Right lobe of liver (tissue), 6 donors: ENCODE measurements around the gene PPP2R5C. TPM values are rescaled to one million over a fixed set of nuclear protein-coding genes. Genes with fewer than 3 reads are reported as not detected.

ENCODE experiments used
- ATAC-seq, 4 donors: fragments of 200-7000 bp; cut with Tn5 transposase; one replicate each; pipeline ENCODE4 v1.9.1; 2020; ENCODE audit warnings: mild to moderate bottlenecking in 4 of 4, moderate library complexity in 4 of 4
- DNase-seq, 3 donors: peaks; one replicate each; pipeline ENCODE4 v3.0.0-alpha.2; 2020
- H3K27ac ChIP-seq, 3 donors: fragments of 200-600 bp; one replicate each; pipeline ENCODE4 v1.8.0; 2022
- H3K27me3 ChIP-seq, 2 donors: fragments of 200-600 bp; one replicate each; pipeline ENCODE4 v1.8.0; 2022
- H3K36me3 ChIP-seq, 4 donors: fragments of 200-600 bp; sonication (generic) in 1 of 4; one replicate each; pipeline versions ENCODE4 v1.5.1 to v1.8.0; 2017 to 2022; ENCODE audit warnings: control low read depth in 1 of 4
- H3K4me1 ChIP-seq, 4 donors: fragments of 200-600 bp; sonication (generic) in 1 of 4; one replicate each; pipeline versions ENCODE4 v1.5.1 to v1.8.0; 2017 to 2022; ENCODE audit warnings: control low read depth in 1 of 4
- H3K4me3 ChIP-seq, 3 donors: fragments of 200-600 bp; one replicate each; pipeline ENCODE4 v1.8.0; 2022
- H3K9me3 ChIP-seq, 4 donors: fragments of 200-600 bp; sonication (generic) in 1 of 4; one replicate each; pipeline versions ENCODE4 v1.5.1 to v1.8.0; 2017 to 2022; ENCODE audit warnings: control low read depth in 1 of 4
- POLR2A ChIP-seq: fragments of 450-650 bp; IDR thresholded peaks from one replicate; pipeline ENCODE4 v1.6.1; 2017; ENCODE audit warnings: antibody characterized with exemption, mild to moderate bottlenecking
- WGBS: methylation state at CpG from one replicate; pipeline ENCODE4 v1.1.6; 2018; ENCODE audit warnings: low coverage, low lambda C conversion rate; ENCODE audit not compliant: insufficient coverage; ENCODE audit errors: missing lambda C conversion rate; 5-methylcytosine and 5-hydroxymethylcytosine counted together
- intact Hi-C, 2 donors: fragments of 100-400 bp; cut with DNase I; formaldehyde crosslinking; loops; one replicate each; pipeline versions ENCODE4 v1.11.2 to v1.14.1; 2022
- total RNA-seq, 6 experiments: library from RNA; depleted of rRNA in 2 of 6; stranded (reverse); fragments of >200 nt in 2 of 6; fragmentation: NEBNext Ultra II Directional in 3 of 6; extraction: Animal tissue kit (Norgen Biotek cat#: 25700) in 3 of 6; gene quantifications; one replicate each; pipeline versions ENCODE4 v1.1.0 to v1.2.4, GENCODE V29; 2016 to 2023
- TF ChIP-seq, protein P1 (sequence below), 4 donors: fragments of 200-600 bp in 3 of 4; fragments of 450-650 bp in 1 of 4; IDR thresholded peaks; one replicate each; pipeline versions ENCODE4 v1.5.1 to v1.8.0; 2016 to 2022; ENCODE audit warnings: antibody characterized with exemption in 4 of 4, mild to moderate bottlenecking in 2 of 4
- donor health status: DM: no; HTN: yes; CAD: no.
- donor health status: DM: no; HTN: no; CAD: no.
- donor health status: DM: no; HTN: no; CAD: no.
- donor health status: DM: no; HTN: yes; CAD: no.
- donor health status: DM: no; HTN: yes; CAD: no.

Gene PPP2R5C
- total RNA-seq, 6 experiments from 2014 or later, result 44.9 to 74.5 (median 55.3) TPM

GRCh38 chr14:101899263-101899662, 137.8 kb downstream of the PPP2R5C start:
- H3K4me1 ChIP-seq, result no peaks in the 10 kb centered on the region
- ATAC-seq, result no peak
- peaks cover 0 to 76% (median 27%) of the 10 kb centered on the region in 4 donors for H3K36me3 ChIP-seq
- TF ChIP-seq, protein P1, sequence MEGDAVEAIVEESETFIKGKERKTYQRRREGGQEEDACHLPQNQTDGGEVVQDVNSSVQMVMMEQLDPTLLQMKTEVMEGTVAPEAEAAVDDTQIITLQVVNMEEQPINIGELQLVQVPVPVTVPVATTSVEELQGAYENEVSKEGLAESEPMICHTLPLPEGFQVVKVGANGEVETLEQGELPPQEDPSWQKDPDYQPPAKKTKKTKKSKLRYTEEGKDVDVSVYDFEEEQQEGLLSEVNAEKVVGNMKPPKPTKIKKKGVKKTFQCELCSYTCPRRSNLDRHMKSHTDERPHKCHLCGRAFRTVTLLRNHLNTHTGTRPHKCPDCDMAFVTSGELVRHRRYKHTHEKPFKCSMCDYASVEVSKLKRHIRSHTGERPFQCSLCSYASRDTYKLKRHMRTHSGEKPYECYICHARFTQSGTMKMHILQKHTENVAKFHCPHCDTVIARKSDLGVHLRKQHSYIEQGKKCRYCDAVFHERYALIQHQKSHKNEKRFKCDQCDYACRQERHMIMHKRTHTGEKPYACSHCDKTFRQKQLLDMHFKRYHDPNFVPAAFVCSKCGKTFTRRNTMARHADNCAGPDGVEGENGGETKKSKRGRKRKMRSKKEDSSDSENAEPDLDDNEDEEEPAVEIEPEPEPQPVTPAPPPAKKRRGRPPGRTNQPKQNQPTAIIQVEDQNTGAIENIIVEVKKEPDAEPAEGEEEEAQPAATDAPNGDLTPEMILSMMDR (IDR thresholded peaks at IDR 0.05), result no peak
- TF ChIP-seq POLR2A, result no peak
- no peak overlapping the region for H3K4me3 ChIP-seq
- no peak overlapping the region for H3K27ac ChIP-seq
- no peaks in the 10 kb centered on the region for H3K27me3 ChIP-seq
- DNase-seq, result no peak
- H3K9me3 ChIP-seq, result no peaks in the 10 kb centered on the region
- WGBS, result 95% methylated on average over 5 of the region's 11 CpGs
- intact Hi-C loops, result no loop called here

- Histone ChIP-seq H3K27me3 (no peaks in the 10 kb centered on the region), H3K9me3 (no peaks in the 10 kb centered on the region), H3K4me3 (no peak overlapping the region), H3K27ac (no peak overlapping the region), H3K4me1 (no peaks in the 10 kb centered on the region), H3K36me3 (peaks cover 0 to 75% (median 27%) of the 10 kb centered on the region in 4 donors)
- no peak for DNase-seq
- 91% methylated on average over 6 of the region's 10 CpGs for WGBS
- intact Hi-C loops, result no loop called here
- ATAC-seq, result no peak
- no peak for TF ChIP-seq POLR2A
- TF ChIP-seq, protein P1 (IDR thresholded peaks at IDR 0.05), result no peak
Observed at GRCh38 chr14:101900253-101900652, 138.7 kb downstream of the PPP2R5C start.

GRCh38 chr14:101903111-101903561, 141.6 kb downstream of the PPP2R5C start:
- H3K4me3 ChIP-seq, result no peak overlapping the region
- H3K9me3 ChIP-seq, result no peaks in the 10 kb centered on the region
- no peak for TF ChIP-seq POLR2A
- TF ChIP-seq, protein P1 (IDR thresholded peaks at IDR 0.05), result no peak
- ATAC-seq (no peak), DNase-seq (no peak)
- intact Hi-C loops, result no loop called here
- 90% methylated on average over 7 of the region's 13 CpGs for WGBS
- H3K4me1 ChIP-seq, result no peaks in the 10 kb centered on the region
- no peak overlapping the region for H3K27ac ChIP-seq
- H3K36me3 ChIP-seq, result peaks cover 0 to 84% (median 21%) of the 10 kb centered on the region in 4 donors
- no peaks in the 10 kb centered on the region for H3K27me3 ChIP-seq

GRCh38 chr14:101905614-101906013, 144.1 kb downstream of the PPP2R5C start:
- H3K4me3 ChIP-seq, result no peak overlapping the region
- H3K27me3 ChIP-seq, result no peaks in the 10 kb centered on the region
- no peaks in the 10 kb centered on the region for H3K9me3 ChIP-seq
- ATAC-seq (no peak), DNase-seq (no peak)
- H3K27ac ChIP-seq, result no peak overlapping the region
- TF ChIP-seq, protein P1 (IDR thresholded peaks at IDR 0.05), result no peak
- TF ChIP-seq POLR2A, result no peak
- no peaks in the 10 kb centered on the region for H3K4me1 ChIP-seq
- intact Hi-C loops, result no loop called here
- H3K36me3 ChIP-seq, result peaks cover 0 to 87% (median 19%) of the 10 kb centered on the region in 4 donors
- WGBS, result 82% methylated on average over 8 of the region's 9 CpGs

- DNase-seq, result no peak
- H3K9me3 ChIP-seq, result no peaks in the 10 kb centered on the region
- WGBS, result 89% methylated on average over 3 of the region's 7 CpGs
- H3K4me1 ChIP-seq, result no peaks in the 10 kb centered on the region
- H3K27me3 ChIP-seq, result no peaks in the 10 kb centered on the region
- ATAC-seq, result no peak
- H3K27ac ChIP-seq, result no peak overlapping the region
- H3K36me3 ChIP-seq, result peaks cover 0 to 77% (median 16%) of the 10 kb centered on the region in 4 donors
- no peak overlapping the region for H3K4me3 ChIP-seq
- intact Hi-C loops, result no loop called here
- TF ChIP-seq POLR2A, result no peak
- TF ChIP-seq, protein P1 (IDR thresholded peaks at IDR 0.05), result no peak
Observed at GRCh38 chr14:101906645-101907044, 145.1 kb downstream of the PPP2R5C start.
